ENCODE measurements around the gene NAXD.
"Not testable (repeated sequence)": the region's sequence is repeated elsewhere in the genome, so short reads cannot be mapped to it uniquely, and the experiment has no call there.

Gene NAXD

GRCh38 chr13:110643324-110643723 lies 28.0 kb downstream of the NAXD start:
- DNase-seq (ENCODE audit: low read depth in 2 of 3, low spot score in 1 of 3), result no peak

- no peak for DNase-seq (ENCODE audit: low read depth in 2 of 3, low spot score in 1 of 3)
These were observed 28.6 kb downstream of the NAXD start for GRCh38 chr13:110643768-110644421.

GRCh38 chr13:110644892-110645521 lies 29.7 kb downstream of the NAXD start:
- peak; percentile 5 to 26 (median 15) for DNase-seq (ENCODE audit: low read depth in 2 of 3, low spot score in 1 of 3)

GRCh38 chr13:110645750-110646149 lies 30.4 kb downstream of the NAXD start:
- no peak for DNase-seq (ENCODE audit: low read depth in 2 of 3, low spot score in 1 of 3)

- no peak for DNase-seq (ENCODE audit: low read depth in 2 of 3, low spot score in 1 of 3)
These were observed 31.4 kb downstream of the NAXD start for GRCh38 chr13:110646442-110647364.

GRCh38 chr13:110647365-110647737 lies 32.0 kb downstream of the NAXD start:
- no peak for DNase-seq (ENCODE audit: low read depth in 2 of 3, low spot score in 1 of 3)

GRCh38 chr13:110648146-110648819 lies 32.9 kb downstream of the NAXD start:
- no peak for DNase-seq (ENCODE audit: low read depth in 2 of 3, low spot score in 1 of 3)

GRCh38 chr13:110648848-110649421 lies 33.6 kb downstream of the NAXD start:
- no peak for DNase-seq (ENCODE audit: low read depth in 2 of 3, low spot score in 1 of 3)

- DNase-seq (ENCODE audit: low read depth in 2 of 3, low spot score in 1 of 3), result no peak
These were observed 34.2 kb downstream of the NAXD start for GRCh38 chr13:110649551-110649950.

- no peak for DNase-seq (ENCODE audit: low read depth in 2 of 3, low spot score in 1 of 3)
These were observed 35.1 kb downstream of the NAXD start for GRCh38 chr13:110650436-110650835.

GRCh38 chr13:110651271-110651670 lies 35.9 kb downstream of the NAXD start:
- DNase-seq (ENCODE audit: low read depth in 2 of 3, low spot score in 1 of 3), result no peak

GRCh38 chr13:110651726-110652230 lies 36.4 kb downstream of the NAXD start:
- no peak for DNase-seq (ENCODE audit: low read depth in 2 of 3, low spot score in 1 of 3)

- no peak for DNase-seq (ENCODE audit: low read depth in 2 of 3, low spot score in 1 of 3)
These were observed 36.9 kb downstream of the NAXD start for GRCh38 chr13:110652231-110652730.

GRCh38 chr13:110652764-110653163 lies 37.4 kb downstream of the NAXD start:
- DNase-seq (ENCODE audit: low read depth in 2 of 3, low spot score in 1 of 3), result no peak

GRCh38 chr13:110653271-110653670 lies 37.9 kb downstream of the NAXD start:
- no peak for DNase-seq (ENCODE audit: low read depth in 2 of 3, low spot score in 1 of 3)

GRCh38 chr13:110653851-110654250 lies 38.5 kb downstream of the NAXD start:
- DNase-seq (ENCODE audit: low read depth in 2 of 3, low spot score in 1 of 3), result no peak

GRCh38 chr13:110657196-110657595 lies 41.9 kb downstream of the NAXD start:
- DNase-seq (ENCODE audit: low read depth in 2 of 3, low spot score in 1 of 3), result no peak

- DNase-seq (ENCODE audit: low read depth in 2 of 3, low spot score in 1 of 3), result not testable (repeated sequence)
These were observed 43.0 kb downstream of the NAXD start for GRCh38 chr13:110658218-110658911.

GRCh38 chr13:110661256-110661655 lies 45.9 kb downstream of the NAXD start:
- no peak for DNase-seq (ENCODE audit: low read depth in 2 of 3, low spot score in 1 of 3)

GRCh38 chr13:110662091-110662490 lies 46.7 kb downstream of the NAXD start:
- no peak for DNase-seq (ENCODE audit: low read depth in 2 of 3, low spot score in 1 of 3)

All from stimulated activated CD4-positive, alpha-beta T cell treated with anti-CD3 and anti-CD28 coated beads, Interleukin-12 subunit alpha, Interleukin-12 subunit beta, amount 100 ng/mL, for 48 hours (primary cell).